Epithelial cell of esophagus (primary cell): ENCODE data around the gene HS6ST3.

Source experiments
- DNase-seq: peaks from one replicate; pipeline ENCODE4 v3.0.0; 2010; ENCODE audit warnings: low read depth
- H3K4me3 ChIP-seq: 2 replicates; pipeline ENCODE4 v1.5.1; 2011; ENCODE audit warnings: mild to moderate bottlenecking, low read length, control low read depth
- TF ChIP-seq, protein P1 (sequence below): IDR thresholded peaks from 2 replicates; pipeline ENCODE4 v1.5.1; 2011; ENCODE audit warnings: low read depth, mild to moderate bottlenecking, low read length, control low read depth, inconsistent platforms; ENCODE audit not compliant: insufficient read depth; ENCODE audit errors: missing control alignments

Gene HS6ST3

DNA sequence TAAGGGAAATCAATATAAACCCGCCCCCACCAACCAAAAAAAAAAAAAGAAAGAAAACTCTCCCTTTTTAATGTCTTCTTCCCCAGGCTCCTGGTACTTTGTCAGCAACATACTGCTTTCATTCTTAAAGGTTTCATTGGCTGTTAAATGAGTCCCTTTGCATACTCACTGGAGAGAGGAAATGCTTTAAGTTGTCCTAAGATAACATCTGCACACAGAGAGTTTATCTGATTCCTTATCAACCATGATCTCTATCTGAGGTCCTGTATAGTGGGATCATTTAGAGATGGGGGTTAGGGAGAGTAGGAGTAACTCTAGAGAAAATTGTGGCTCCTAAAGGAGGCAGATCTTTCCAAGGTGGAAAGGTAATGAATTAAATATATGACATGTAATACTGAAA is 747.9 kb downstream of the HS6ST3 start:
- H3K4me3 ChIP-seq, result no peak overlapping the region
- DNase-seq, result no peak
- TF ChIP-seq, protein P1, sequence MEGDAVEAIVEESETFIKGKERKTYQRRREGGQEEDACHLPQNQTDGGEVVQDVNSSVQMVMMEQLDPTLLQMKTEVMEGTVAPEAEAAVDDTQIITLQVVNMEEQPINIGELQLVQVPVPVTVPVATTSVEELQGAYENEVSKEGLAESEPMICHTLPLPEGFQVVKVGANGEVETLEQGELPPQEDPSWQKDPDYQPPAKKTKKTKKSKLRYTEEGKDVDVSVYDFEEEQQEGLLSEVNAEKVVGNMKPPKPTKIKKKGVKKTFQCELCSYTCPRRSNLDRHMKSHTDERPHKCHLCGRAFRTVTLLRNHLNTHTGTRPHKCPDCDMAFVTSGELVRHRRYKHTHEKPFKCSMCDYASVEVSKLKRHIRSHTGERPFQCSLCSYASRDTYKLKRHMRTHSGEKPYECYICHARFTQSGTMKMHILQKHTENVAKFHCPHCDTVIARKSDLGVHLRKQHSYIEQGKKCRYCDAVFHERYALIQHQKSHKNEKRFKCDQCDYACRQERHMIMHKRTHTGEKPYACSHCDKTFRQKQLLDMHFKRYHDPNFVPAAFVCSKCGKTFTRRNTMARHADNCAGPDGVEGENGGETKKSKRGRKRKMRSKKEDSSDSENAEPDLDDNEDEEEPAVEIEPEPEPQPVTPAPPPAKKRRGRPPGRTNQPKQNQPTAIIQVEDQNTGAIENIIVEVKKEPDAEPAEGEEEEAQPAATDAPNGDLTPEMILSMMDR, result no peak

- no peak for DNase-seq
- H3K4me3 ChIP-seq, result no peak overlapping the region
- TF ChIP-seq, protein P1, result no peak
These were observed 754.3 kb downstream of the HS6ST3 start for GRCh38 chr13:96844195-96844594.

DNA sequence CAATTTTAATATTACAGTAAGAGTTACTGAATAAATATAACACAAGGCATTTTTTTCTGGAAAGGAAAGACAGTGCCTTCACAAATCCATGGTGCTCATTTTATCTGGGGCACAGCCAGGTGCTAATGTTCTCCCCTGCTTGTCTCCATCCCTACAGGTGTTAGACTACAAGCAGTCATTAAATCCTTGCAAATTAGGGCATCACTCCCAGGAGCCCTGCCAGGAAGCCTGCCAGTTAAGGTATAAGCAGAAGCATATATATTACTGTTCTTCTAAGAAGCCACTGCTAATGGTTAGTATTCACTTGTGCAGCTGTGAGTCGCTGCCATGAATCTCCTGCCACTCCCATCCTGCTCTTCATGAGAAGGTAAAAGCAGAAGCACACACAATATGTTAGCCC is 754.7 kb downstream of the HS6ST3 start:
- H3K4me3 ChIP-seq, result no peak overlapping the region
- TF ChIP-seq, protein P1, result no peak
- peak; percentile 12 for DNase-seq

DNA sequence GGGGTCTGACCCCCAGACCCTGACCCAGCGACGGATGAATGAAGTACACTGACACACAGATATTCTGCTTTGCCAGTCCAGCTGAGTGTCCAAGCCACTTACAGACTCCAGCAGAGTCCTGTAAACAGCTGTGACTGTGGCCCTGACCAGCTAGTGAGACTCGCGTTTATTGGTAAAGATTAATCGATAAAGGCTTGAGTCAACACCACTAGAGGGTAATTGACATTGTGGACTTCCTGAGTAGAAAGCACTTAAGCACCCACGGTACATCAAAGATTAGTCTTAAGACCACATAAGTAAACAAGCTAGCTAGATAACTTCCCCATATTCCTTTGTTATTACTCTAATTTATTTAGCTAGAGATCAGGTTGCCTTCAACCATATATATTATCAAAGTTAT is 758.4 kb downstream of the HS6ST3 start:
- no peak for DNase-seq
- no peak overlapping the region for H3K4me3 ChIP-seq
- TF ChIP-seq, protein P1, result no peak

DNA sequence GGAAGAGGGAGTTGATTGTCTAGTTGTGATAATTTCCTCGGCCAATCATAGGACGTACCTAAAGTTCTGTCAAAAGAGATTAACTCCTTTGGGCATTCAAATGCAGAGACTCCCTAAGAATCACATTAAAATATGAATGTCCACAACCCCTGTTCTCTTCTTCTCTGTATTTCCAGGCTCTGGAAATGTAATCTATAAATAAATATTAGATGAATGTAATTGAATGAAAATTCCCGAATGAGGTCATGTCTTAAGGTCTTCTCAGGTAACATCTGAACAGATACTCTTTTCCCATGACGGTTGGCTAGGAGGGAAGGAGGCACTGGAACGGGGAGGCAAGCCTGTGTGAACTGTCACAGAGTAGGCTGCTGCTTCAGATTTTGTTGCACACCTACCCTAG is 759.2 kb downstream of the HS6ST3 start:
- no peak for DNase-seq

GRCh38 chr13:96850538-96851145 is 760.7 kb downstream of the HS6ST3 start:
- no peak overlapping the region for H3K4me3 ChIP-seq
- DNase-seq, result no peak
- TF ChIP-seq, protein P1, result no peak

More for the DNA sequence above, 759.2 kb downstream of the HS6ST3 start:
- TF ChIP-seq, protein P1, result no peak
- no peak overlapping the region for H3K4me3 ChIP-seq

DNA sequence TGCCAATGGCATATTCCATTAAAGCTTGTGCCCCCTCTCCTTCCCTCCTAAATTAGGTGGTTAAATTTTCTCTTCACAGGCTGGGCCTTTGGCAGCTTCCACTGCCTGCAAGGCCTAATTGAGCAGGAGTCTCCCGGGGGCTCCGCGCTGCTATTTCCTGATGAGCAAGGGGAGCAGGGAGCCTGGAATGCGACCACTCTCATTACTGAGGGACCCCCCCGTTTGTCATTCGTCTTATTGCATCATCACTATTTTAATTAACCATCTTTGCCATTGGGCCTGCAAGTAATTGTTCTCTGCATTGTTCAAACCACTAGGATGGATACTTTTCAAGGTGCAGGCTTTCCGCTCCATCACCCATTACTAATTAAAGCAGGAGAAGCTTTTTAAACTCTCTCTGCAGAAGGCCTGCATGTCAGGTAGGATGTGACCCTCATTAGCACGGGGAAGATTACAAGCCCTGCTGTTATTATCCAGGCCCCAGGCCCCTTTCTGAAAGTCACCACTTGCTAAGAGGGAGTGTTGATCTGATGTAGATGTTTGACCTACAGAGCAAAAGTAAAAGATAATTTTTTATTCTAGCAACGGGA is 762.0 kb downstream of the HS6ST3 start:
- TF ChIP-seq, protein P1, result no peak
- no peak overlapping the region for H3K4me3 ChIP-seq
- DNase-seq, result no peak
